KG1 (cell line): Measurements from ENCODE around the gene GRIN2D.

Source experiments
- DNase-seq: peaks from one replicate; lab custom pipeline; 2025; lab: John Stamatoyannopoulos, UW

GRIN2D gene

DNA sequence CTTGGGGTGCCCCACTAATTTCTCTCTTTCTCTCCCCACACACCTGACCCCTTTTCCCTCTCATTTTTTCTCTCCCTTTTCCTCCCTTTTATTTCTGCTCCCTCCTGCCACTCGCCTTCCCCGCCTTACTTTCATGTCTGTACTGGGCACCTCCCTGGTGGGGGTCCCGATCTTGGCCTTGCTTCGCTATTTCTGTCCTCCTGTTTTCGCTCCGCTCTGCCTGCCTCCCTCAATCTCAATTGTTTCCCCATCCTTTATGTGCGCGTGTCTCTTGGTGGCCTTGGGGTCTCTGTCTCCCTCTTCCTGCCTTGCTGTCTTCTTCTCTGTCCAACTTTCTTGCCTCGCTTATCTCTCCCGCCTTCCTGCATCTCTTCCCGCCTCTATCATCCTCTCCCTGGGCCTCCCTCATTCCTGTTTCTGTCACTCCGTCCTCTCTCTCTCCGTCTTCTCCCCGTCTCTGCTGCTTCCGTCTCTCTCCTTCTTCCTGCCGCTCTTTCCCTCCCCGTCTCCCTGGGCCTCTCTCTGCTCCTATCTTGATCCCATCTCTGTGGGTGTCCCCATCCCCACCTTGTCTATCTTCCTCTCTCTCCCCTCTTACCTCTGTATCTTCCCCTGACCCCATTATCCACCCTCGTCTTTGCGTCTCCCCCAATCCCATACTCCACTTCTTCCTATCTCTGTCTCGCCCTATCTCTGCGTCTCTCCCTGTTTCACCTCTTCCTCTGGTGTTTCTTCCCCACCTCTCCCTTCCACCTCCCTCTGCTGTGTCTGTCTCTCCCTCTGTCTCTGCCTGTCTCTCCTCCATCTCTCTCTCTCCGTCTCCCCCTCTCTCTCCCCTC is 4.0 kb downstream of the GRIN2D start:
- no peak for DNase-seq

- DNase-seq: no peak
Observed at GRCh38 chr19:48398102-48398374, 4.6 kb downstream of the GRIN2D start.

DNA sequence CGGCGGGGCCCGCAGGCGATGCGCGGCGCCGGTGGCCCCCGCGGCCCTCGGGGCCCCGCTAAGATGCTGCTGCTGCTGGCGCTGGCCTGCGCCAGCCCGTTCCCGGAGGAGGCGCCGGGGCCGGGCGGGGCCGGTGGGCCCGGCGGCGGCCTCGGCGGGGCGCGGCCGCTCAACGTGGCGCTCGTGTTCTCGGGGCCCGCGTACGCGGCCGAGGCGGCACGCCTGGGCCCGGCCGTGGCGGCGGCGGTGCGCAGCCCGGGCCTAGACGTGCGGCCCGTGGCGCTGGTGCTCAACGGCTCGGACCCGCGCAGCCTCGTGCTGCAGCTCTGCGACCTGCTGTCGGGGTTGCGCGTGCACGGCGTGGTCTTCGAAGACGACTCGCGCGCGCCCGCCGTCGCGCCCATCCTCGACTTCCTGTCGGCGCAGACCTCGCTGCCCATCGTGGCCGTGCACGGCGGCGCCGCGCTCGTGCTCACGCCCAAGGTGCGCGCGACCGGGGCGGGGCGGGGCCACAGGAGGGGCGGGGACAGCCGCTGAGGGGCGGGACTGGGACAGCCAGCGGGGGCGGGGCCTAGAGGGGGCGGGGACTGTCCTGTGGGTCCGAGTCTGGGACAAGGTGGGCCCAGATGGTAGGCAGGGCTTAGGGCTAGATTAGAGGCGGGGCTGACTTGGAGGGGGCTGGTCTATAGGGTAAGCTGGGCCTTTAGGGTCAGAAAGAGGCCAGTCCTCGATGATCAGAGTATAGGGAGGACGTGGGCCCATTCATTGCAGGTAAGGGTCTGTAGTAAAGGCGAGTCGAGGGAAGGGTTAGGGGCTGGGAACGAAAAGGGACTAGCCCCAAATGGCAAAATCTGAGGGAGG is 5.1 kb downstream of the GRIN2D start:
- peak; percentile 74 for DNase-seq

GRCh38 chr19:48400018-48400742 is 6.7 kb downstream of the GRIN2D start:
- DNase-seq: no peak

DNA sequence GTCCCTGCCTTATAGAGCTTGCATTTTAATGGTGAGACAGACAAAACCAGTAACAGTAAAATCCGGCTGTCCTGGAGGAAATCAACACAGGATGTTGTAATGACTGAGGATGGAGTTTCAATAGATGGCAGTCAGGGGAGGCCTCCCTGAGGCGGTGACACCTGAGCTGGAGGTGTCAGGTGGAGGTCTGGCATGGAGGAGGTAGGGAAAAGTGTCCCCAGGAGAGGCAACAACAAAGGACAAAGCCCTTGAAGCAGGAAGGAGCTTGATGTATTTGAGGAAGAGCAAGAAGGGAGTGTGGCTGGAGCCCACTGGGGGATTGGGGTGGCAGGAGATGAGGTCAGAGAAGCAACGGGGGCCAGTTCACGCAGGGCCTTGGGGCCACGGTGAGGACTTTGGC is 7.8 kb downstream of the GRIN2D start:
- no peak for DNase-seq

- peak; percentile 24 for DNase-seq
Observed at GRCh38 chr19:48403606-48404005, 10.1 kb downstream of the GRIN2D start.

DNA sequence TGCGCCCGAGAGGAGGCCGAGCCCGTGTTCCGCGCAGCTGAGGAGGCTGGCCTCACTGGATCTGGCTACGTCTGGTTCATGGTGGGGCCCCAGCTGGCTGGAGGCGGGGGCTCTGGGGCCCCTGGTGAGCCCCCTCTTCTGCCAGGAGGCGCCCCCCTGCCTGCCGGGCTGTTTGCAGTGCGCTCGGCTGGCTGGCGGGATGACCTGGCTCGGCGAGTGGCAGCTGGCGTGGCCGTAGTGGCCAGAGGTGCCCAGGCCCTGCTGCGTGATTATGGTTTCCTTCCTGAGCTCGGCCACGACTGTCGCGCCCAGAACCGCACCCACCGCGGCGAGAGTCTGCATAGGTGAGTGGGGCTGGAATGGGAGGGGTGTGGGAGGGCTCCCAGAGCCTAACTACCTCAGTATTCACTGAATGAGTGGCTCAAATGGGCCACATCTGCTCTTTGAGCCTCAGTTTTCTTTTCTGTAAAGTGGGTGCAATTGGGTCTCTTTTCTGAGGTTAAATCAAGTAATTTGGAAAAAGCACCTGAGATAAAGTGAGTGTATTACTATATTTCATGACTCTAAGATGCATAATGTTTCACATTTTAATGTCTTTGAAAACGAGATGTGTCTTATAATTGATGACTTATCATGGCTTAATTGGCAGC is 11.7 kb downstream of the GRIN2D start:
- DNase-seq: no peak

DNA sequence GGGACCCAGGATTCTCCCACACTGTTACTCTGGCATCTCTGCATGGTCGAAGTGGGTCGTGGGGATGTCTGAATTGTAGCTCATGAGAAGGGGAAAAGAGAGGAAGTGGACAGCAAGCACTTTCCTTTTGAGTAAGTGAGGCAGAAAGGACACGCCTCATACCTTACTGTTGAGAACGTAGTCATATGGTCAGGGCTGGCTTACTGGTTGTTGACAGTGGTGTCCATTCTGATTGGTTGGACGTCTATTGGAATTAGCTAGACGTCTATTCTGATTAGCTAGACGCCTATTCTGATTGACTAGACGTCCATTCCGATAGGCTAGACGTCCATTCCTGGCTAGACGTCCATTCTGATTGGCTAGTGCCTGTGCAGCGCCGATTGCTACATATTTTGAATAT is 12.4 kb downstream of the GRIN2D start:
- no peak for DNase-seq

- DNase-seq: no peak
Observed at GRCh38 chr19:48413879-48414587, 20.6 kb downstream of the GRIN2D start.

DNA sequence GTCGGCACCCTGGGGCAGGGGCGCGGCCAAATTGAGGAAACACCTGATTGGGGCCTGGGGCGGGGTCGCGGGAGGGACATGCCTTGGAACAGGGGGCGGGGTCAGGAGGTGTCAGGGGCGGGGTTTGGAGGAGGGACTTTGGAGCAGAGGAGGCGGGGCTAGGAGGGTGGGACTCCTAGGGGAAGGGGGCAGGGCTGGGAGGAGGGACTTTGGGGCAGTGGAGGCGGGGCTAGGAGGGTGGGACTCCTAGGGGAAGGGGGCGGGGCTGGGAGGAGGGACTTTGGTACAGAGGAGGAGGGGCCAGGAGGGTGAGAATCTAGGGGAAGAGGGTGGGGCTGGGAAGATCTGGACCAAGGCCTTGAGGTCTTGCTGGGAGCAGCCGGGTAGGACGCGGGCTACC is 21.9 kb downstream of the GRIN2D start:
- DNase-seq: no peak

DNA sequence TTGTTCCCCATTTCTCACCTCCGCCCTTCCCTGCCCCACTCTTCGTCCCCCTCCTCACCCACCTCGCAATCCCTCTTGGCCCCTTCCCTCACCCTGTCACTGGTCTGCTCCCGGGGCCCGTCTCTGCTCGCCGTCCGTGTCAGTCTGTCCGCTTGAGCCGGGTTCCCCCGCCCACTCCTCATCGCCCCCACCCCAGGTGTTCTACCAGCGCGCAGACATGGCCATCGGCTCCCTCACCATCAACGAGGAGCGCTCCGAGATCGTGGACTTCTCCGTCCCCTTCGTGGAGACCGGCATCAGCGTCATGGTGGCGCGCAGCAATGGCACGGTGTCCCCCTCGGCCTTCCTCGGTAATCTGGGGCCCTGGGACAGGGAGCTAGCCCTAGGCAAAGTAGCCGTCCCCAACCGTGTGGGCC is 22.3 kb downstream of the GRIN2D start:
- no peak for DNase-seq

GRCh38 chr19:48417421-48417820 is 24.0 kb downstream of the GRIN2D start:
- no peak for DNase-seq

GRCh38 chr19:48418317-48419064 is 25.0 kb downstream of the GRIN2D start:
- DNase-seq: no peak

DNA sequence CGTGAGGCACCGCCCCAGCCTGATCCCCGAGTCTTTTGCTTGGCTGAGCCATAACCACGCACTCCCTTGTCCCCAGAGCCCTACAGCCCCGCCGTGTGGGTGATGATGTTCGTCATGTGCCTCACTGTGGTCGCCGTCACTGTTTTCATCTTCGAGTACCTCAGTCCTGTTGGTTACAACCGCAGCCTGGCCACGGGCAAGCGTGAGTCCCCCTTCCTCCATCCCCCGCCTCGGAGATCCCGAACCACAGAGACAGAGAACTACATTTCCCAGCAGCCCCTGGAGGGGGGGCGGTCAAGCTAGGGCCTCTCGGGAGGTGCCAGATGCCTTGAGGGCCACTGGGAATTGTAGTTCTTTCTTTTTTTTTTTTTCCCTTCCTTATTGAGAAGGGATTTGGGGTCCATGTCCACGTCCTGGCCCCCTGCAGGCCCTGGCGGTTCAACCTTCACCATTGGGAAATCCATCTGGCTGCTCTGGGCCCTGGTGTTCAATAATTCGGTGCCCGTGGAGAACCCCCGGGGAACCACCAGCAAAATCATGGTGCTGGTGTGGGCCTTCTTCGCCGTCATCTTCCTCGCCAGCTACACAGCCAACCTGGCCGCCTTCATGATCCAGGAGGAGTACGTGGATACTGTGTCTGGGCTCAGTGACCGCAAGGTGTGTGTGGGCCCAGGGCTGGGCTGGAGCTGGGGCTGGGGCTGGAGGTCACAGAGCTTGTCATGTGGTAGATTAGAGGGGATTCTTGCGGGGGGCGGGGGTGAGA is 25.9 kb downstream of the GRIN2D start:
- DNase-seq: peak; percentile 28

- DNase-seq: no peak
Observed at GRCh38 chr19:48421548-48421947, 28.1 kb downstream of the GRIN2D start.

GRCh38 chr19:48424694-48425219 is 31.3 kb downstream of the GRIN2D start:
- peak; percentile 22 for DNase-seq

DNA sequence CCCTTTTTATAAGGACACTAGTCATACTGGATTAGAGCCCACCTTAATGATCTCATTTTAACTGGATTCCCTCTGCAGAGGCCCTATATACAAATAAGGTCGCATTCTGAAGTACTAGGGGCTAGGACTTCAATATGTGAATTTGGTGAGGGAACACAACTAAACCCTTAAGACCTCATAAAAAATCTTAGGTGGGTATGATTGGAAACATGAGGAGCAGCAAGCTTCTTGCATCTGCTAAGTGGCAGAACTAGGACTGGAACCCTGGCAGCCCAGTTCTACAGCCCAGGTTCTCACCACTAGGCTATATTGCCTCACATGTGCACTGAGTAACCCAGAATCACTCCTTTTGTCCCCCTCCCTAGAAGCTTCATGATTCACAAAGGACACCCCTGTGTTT is 35.2 kb downstream of the GRIN2D start:
- no peak for DNase-seq

DNA sequence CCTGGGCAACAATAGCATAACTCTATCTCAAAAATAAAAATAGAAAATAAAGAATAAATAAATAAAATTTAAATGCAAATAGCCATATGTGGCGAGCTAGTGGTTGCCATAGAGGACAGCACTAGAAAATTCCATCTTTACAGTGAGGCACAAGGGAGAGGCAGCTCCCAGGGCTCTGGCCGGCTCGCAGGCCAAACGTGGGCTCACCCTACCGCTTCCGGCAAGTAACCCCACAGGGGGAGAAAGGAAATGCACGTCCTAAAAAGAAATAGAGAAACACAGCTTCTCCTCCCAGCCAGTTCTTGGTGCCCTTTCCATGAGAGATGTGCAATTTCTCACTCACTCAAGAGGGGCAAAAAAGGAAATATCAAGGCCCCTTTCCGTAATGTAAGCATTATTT is 39.9 kb downstream of the GRIN2D start:
- DNase-seq: no peak

GRCh38 chr19:48436586-48436985 is 43.1 kb downstream of the GRIN2D start:
- DNase-seq: no peak
